ENCODE measurements around the gene MYO1E. TPM values are rescaled to one million over a fixed set of nuclear protein-coding genes. Genes with fewer than 3 reads are reported as not detected.

Gene MYO1E
- total RNA-seq, 1 donor from 2014 or later, result 190 TPM

DNA sequence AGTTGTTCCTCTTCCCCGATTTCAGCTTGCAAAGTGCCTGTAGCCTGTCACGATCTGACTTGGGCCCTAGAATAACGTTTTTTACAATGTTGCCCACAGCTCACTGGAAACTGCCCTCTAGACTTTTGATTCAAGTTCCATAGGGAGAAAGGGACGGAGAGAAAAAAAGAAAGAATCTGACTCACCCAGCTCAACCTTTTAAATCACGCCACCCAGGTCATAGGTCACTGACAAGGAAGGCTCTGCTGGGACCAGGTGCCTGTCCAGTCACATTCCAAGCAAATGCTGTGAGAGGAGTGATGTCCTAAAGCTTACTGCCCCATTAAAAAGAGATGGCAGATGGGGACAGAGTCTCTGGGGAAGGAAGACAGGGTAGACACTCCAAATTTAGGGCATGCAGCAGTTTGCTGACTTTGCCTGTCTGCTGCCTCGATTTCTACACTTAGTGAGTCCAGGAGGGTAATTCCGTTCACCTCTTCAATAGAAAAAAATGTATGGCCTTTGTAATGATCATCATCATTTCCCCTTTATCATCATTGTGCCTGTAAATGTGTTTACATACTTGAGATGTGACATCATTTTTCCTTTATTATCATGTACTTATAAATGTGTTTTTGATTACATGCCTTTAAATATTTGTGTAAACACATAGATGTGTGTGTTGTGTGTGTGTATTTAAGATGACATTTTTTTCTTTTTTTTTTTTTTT lies 8.4 kb upstream of the MYO1E start:
- H3K36me3 ChIP-seq (ENCODE audit: control insufficient read depth, insufficient read depth, low read length), result no peaks in the 10 kb centered on the region
- TF ChIP-seq, protein P1, sequence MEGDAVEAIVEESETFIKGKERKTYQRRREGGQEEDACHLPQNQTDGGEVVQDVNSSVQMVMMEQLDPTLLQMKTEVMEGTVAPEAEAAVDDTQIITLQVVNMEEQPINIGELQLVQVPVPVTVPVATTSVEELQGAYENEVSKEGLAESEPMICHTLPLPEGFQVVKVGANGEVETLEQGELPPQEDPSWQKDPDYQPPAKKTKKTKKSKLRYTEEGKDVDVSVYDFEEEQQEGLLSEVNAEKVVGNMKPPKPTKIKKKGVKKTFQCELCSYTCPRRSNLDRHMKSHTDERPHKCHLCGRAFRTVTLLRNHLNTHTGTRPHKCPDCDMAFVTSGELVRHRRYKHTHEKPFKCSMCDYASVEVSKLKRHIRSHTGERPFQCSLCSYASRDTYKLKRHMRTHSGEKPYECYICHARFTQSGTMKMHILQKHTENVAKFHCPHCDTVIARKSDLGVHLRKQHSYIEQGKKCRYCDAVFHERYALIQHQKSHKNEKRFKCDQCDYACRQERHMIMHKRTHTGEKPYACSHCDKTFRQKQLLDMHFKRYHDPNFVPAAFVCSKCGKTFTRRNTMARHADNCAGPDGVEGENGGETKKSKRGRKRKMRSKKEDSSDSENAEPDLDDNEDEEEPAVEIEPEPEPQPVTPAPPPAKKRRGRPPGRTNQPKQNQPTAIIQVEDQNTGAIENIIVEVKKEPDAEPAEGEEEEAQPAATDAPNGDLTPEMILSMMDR (IDR thresholded peaks at IDR 0.05; ENCODE audit: insufficient read depth, low read length, poor library complexity, severe bottlenecking), result no peak
- DNase-seq (ENCODE audit: low read depth), result no peak
- no peaks in the 10 kb centered on the region for H3K27me3 ChIP-seq (ENCODE audit: control insufficient read depth, insufficient read depth, low read length)
- no peak overlapping the region for H3K4me3 ChIP-seq (ENCODE audit: low read depth, low read length)

- H3K36me3 ChIP-seq (ENCODE audit: control insufficient read depth, insufficient read depth, low read length), result no peaks in the 10 kb centered on the region
- H3K4me3 ChIP-seq (ENCODE audit: low read depth, low read length), result no peak overlapping the region
- H3K27me3 ChIP-seq (ENCODE audit: control insufficient read depth, insufficient read depth, low read length), result no peaks in the 10 kb centered on the region
- TF ChIP-seq, protein P1 (IDR thresholded peaks at IDR 0.05; ENCODE audit: insufficient read depth, low read length, poor library complexity, severe bottlenecking), result no peak
- DNase-seq (ENCODE audit: low read depth), result no peak
Observed at GRCh38 chr15:59379531-59379930, 6.9 kb upstream of the MYO1E start.

GRCh38 chr15:59378855-59379254 lies 6.2 kb upstream of the MYO1E start:
- no peak for DNase-seq (ENCODE audit: low read depth)
- Histone ChIP-seq H3K4me3 (ENCODE audit: low read depth, low read length) (no peak overlapping the region), H3K36me3 (ENCODE audit: control insufficient read depth, insufficient read depth, low read length) (no peaks in the 10 kb centered on the region), H3K27me3 (ENCODE audit: control insufficient read depth, insufficient read depth, low read length) (no peaks in the 10 kb centered on the region)
- TF ChIP-seq, protein P1 (IDR thresholded peaks at IDR 0.05; ENCODE audit: insufficient read depth, low read length, poor library complexity, severe bottlenecking), result no peak

- H3K4me3 ChIP-seq (ENCODE audit: low read depth, low read length), result no peak overlapping the region
- H3K27me3 ChIP-seq (ENCODE audit: control insufficient read depth, insufficient read depth, low read length), result no peaks in the 10 kb centered on the region
- no peak for DNase-seq (ENCODE audit: low read depth)
- TF ChIP-seq, protein P1 (IDR thresholded peaks at IDR 0.05; ENCODE audit: insufficient read depth, low read length, poor library complexity, severe bottlenecking), result no peak
- H3K36me3 ChIP-seq (ENCODE audit: control insufficient read depth, insufficient read depth, low read length), result no peaks in the 10 kb centered on the region
Observed at GRCh38 chr15:59377924-59378323, 5.3 kb upstream of the MYO1E start.

- DNase-seq (ENCODE audit: low read depth), result no peak
- TF ChIP-seq, protein P1 (IDR thresholded peaks at IDR 0.05; ENCODE audit: insufficient read depth, low read length, poor library complexity, severe bottlenecking), result peak; percentile 20
- Histone ChIP-seq H3K36me3 (ENCODE audit: control insufficient read depth, insufficient read depth, low read length) (no peaks in the 10 kb centered on the region), H3K27me3 (ENCODE audit: control insufficient read depth, insufficient read depth, low read length) (no peaks in the 10 kb centered on the region), H3K4me3 (ENCODE audit: low read depth, low read length) (no peak overlapping the region)
Observed at GRCh38 chr15:59376733-59377132, 4.1 kb upstream of the MYO1E start.

GRCh38 chr15:59373215-59373614 lies 544 bp upstream of the MYO1E start:
- Histone ChIP-seq H3K4me3 (ENCODE audit: low read depth, low read length) (peak overlapping the region; percentile 72), H3K27me3 (ENCODE audit: control insufficient read depth, insufficient read depth, low read length) (no peaks in the 10 kb centered on the region), H3K36me3 (ENCODE audit: control insufficient read depth, insufficient read depth, low read length) (no peaks in the 10 kb centered on the region)
- DNase-seq (ENCODE audit: low read depth), result no peak
- TF ChIP-seq, protein P1 (IDR thresholded peaks at IDR 0.05; ENCODE audit: insufficient read depth, low read length, poor library complexity, severe bottlenecking), result no peak
